ENCODE data around the gene CSTA. TPM values are rescaled to one million over a fixed set of nuclear protein-coding genes. Genes with fewer than 3 reads are reported as not detected.

The CSTA gene
- total and polyA plus RNA-seq, 10 donors: 6.4 to 46.1 (median 16.4) TPM

DNA sequence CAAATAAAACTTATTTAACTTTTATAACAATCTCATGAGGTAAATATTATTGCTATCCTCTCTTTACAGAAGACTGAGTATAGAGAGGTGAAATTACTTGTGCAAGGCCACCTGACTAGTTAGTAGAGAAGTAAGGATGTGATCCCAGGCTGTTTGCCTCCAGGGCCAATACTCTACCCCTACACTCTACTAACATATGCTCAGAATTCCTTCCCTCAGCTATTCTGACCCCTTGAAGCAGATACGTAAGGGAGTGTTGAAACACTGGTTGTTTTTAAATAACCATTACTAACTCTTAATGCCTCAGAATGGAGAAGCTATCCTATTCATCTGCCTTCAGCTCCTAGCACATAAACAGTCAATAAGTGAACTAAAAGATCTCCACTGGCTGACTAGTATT lies 24.1 kb downstream of the CSTA start:
- Histone ChIP-seq H3K4me3 (no peak overlapping the region), H3K27ac (no peak overlapping the region), H3K27me3 (replicated peaks in 1 of 7) (no peaks in the 10 kb centered on the region), H3K36me3 (no peaks in the 10 kb centered on the region), H3K9me3 (peaks cover 0 to 6% (median 0%) of the 10 kb centered on the region in 8 donors), H3K4me1 (no peaks in the 10 kb centered on the region)
- TF ChIP-seq POLR2AphosphoS5 (IDR thresholded peaks at IDR 0.05): no peak
- TF ChIP-seq, protein P1, sequence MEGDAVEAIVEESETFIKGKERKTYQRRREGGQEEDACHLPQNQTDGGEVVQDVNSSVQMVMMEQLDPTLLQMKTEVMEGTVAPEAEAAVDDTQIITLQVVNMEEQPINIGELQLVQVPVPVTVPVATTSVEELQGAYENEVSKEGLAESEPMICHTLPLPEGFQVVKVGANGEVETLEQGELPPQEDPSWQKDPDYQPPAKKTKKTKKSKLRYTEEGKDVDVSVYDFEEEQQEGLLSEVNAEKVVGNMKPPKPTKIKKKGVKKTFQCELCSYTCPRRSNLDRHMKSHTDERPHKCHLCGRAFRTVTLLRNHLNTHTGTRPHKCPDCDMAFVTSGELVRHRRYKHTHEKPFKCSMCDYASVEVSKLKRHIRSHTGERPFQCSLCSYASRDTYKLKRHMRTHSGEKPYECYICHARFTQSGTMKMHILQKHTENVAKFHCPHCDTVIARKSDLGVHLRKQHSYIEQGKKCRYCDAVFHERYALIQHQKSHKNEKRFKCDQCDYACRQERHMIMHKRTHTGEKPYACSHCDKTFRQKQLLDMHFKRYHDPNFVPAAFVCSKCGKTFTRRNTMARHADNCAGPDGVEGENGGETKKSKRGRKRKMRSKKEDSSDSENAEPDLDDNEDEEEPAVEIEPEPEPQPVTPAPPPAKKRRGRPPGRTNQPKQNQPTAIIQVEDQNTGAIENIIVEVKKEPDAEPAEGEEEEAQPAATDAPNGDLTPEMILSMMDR (IDR thresholded peaks at IDR 0.05 in 8 of 11, conservative IDR thresholded peaks at IDR 0.05 in 3 of 11): no peak
- no peak for TF ChIP-seq POLR2A (IDR thresholded peaks at IDR 0.05)
- WGBS, 5 donors: 52 to 92% (median 75%) methylated on average over 1 of the region's 1 CpG
- DNase-seq: no peak
- intact Hi-C loops (cut with DNase I; ENCODE audit: low total_unique reads): no loop called here

DNA sequence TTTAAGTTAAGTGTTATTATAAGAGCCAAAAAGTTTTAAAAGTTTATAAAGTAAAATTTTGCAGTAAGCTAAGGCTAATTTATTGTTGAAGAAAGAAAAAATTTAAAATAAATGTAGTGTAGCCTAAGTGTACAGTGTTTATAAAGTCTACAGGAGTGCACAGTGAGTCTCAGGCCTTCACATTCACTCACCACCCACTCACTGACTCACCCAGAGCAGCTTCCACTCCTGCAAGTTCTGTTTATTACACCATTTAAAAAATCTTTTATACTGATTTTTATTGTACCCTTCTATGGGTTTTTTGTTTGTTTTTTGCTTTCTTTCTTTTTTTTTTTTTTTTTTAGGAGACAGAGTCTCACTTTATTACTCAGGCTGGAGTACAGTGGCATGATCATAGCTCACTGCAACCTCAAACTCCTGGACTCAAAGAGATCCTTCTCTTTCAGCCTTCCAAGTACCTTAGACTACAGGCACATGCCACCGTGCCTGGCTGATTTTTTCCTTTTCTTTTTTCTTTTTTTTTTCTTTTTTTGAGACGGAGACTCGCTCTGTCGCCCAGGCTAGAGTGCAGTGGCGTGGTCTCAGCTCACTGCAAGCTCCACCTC lies 25.9 kb downstream of the CSTA start:
- H3K36me3 ChIP-seq: no peaks in the 10 kb centered on the region
- no peak for TF ChIP-seq POLR2A (IDR thresholded peaks at IDR 0.05)
- TF ChIP-seq POLR2AphosphoS5 (IDR thresholded peaks at IDR 0.05): no peak
- TF ChIP-seq, protein P1 (IDR thresholded peaks at IDR 0.05 in 8 of 11, conservative IDR thresholded peaks at IDR 0.05 in 3 of 11): no peak
- no peak overlapping the region for H3K4me3 ChIP-seq
- intact Hi-C loops (cut with DNase I; ENCODE audit: low total_unique reads): no loop called here
- H3K27me3 ChIP-seq (replicated peaks in 1 of 7): no peaks in the 10 kb centered on the region
- no peak for DNase-seq
- peaks cover 0 to 5% (median 0%) of the 10 kb centered on the region in 6 donors for H3K4me1 ChIP-seq
- H3K27ac ChIP-seq: no peak overlapping the region
- WGBS, 5 donors: 88 to 93% (median 91%) methylated on average over 5 of the region's 5 CpGs
- H3K9me3 ChIP-seq: peaks cover 0 to 6% (median 0%) of the 10 kb centered on the region in 8 donors

DNA sequence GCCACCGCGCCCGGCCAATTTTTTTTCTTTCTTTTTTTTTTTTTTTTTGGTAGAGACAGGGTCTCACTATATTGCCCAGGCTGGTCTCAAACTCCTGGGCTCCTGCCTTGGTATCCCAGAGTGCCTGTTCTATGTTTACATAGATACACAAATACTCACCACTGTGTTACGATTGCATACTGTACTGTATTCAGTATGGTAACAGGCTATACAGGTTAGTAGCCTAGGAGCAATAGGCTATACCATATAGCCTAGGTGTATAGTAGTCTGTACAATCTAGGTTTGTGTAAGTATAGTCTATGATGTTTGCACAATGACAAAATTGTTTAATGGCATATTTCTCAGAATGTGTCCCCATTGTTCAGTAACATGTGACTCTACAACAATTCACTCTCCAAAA lies 26.6 kb downstream of the CSTA start:
- no peak for TF ChIP-seq POLR2A (IDR thresholded peaks at IDR 0.05)
- TF ChIP-seq, protein P1 (IDR thresholded peaks at IDR 0.05 in 8 of 11, conservative IDR thresholded peaks at IDR 0.05 in 3 of 11): no peak
- TF ChIP-seq POLR2AphosphoS5 (IDR thresholded peaks at IDR 0.05): no peak
- no peaks in the 10 kb centered on the region for H3K36me3 ChIP-seq
- no peak overlapping the region for H3K27ac ChIP-seq
- intact Hi-C loops (cut with DNase I; ENCODE audit: low total_unique reads): no loop called here
- H3K4me1 ChIP-seq: peaks cover 0 to 8% (median 0%) of the 10 kb centered on the region in 6 donors
- H3K4me3 ChIP-seq: no peak overlapping the region
- no peaks in the 10 kb centered on the region for H3K27me3 ChIP-seq (replicated peaks in 1 of 7)
- no peak for DNase-seq
- 92 to 100% (median 96%) methylated on average over 4 of the region's 4 CpGs for WGBS, 5 donors
- peaks cover 0 to 6% (median 0%) of the 10 kb centered on the region in 8 donors for H3K9me3 ChIP-seq

DNA sequence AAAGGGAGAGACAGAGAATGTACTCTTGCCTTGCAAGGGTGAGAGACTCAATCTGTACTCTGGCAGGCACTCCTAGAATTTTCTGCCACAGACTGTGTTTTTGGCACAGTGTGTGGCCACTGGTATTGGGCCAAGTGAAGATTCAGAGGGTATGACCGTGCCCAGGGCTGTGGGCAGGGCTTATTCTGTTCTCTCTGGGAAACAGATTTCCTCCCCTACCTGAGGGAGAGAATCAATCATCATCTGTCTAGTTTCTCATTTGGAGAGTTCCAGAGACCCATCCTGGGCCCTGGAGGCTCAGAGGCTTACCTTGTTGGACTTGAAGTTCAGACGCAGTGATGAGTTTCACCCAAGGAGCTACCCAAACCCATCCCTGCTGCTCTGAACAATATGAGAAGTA lies 28.2 kb downstream of the CSTA start:
- WGBS, 5 donors: 63 to 88% (median 76%) methylated on average over 2 of the region's 2 CpGs
- intact Hi-C loops (cut with DNase I; ENCODE audit: low total_unique reads): no loop called here

More for the DNA sequence above, 28.2 kb downstream of the CSTA start:
- peaks cover 0 to 10% (median under 1%) of the 10 kb centered on the region in 6 donors for H3K36me3 ChIP-seq
- no peak overlapping the region for H3K27ac ChIP-seq
- no peaks in the 10 kb centered on the region for H3K27me3 ChIP-seq (replicated peaks in 1 of 7)
- peaks cover 0 to 8% (median 0%) of the 10 kb centered on the region in 6 donors for H3K4me1 ChIP-seq
- H3K4me3 ChIP-seq: no peak overlapping the region
- H3K9me3 ChIP-seq: no peaks in the 10 kb centered on the region
- no peak for TF ChIP-seq POLR2AphosphoS5 (IDR thresholded peaks at IDR 0.05)
- no peak for TF ChIP-seq POLR2A (IDR thresholded peaks at IDR 0.05)
- TF ChIP-seq, protein P1 (IDR thresholded peaks at IDR 0.05 in 8 of 11, conservative IDR thresholded peaks at IDR 0.05 in 3 of 11): no peak
- no peak for DNase-seq

All from spleen (tissue), 11 donors.